ENCODE data around the gene CYB5R4. TPM values are rescaled to one million over a fixed set of nuclear protein-coding genes. Genes with fewer than 3 reads are reported as not detected.

The CYB5R4 gene, protein sequence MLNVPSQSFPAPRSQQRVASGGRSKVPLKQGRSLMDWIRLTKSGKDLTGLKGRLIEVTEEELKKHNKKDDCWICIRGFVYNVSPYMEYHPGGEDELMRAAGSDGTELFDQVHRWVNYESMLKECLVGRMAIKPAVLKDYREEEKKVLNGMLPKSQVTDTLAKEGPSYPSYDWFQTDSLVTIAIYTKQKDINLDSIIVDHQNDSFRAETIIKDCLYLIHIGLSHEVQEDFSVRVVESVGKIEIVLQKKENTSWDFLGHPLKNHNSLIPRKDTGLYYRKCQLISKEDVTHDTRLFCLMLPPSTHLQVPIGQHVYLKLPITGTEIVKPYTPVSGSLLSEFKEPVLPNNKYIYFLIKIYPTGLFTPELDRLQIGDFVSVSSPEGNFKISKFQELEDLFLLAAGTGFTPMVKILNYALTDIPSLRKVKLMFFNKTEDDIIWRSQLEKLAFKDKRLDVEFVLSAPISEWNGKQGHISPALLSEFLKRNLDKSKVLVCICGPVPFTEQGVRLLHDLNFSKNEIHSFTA
- 10 to 100 TPM in 2 of 4 donors, 1 to 10 TPM in 2; 8.3 to 11.6 (median 9.8) TPM for polyA plus RNA-seq (ENCODE audit: insufficient read length in 4 of 4)

DNA sequence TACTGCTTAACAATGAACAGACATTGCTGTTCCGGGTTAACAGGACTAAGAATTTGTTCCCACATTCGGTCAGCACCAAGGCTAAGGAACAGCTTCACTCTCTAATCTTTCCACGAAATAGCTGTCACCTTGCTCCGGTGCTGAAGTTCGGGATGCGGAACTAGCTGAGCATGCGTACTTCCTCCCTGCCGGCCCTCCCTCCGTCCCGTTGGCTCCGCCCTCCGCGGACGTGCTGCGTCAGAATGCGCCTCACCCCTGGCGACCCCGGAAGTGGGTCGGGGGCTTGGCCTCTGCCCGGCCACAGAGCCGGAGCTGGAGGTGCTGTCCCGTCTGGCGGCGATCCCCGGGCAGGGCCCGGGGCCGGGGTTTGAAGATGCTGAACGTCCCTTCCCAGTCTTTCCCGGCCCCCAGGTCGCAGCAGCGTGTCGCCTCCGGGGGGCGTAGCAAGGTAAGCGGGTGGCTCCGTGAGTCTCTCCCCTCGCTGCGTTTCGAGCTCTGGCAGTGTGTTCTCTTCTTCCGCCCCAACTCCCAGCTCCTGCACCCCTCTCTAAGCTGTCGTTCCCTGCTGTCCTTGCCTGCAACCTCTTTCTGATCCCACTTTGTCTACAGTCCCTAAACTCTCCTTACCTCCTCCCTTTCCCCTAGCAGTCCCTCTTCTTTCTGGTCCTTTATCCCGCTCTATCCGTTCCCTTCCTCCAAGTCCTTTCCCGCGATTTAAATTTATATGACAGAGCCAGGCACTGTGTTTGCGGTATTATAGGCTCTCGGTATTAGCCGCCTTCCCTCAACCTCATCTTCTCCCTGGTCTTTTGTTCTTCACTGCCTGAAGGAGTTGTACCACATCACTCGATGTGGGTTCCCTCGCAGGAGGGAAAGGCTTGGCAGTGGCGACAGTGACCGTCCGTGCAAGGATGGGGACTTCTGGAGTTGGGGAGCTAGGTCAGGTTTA is at the start of gene CYB5R4:
Gene CYB5R4 (plus strand): TSS at position 280 of the 949 bp plus-strand sequence. CDS start 94 bp downstream, at position 374.
- peak; percentile 87 to 97 (median 92) for DNase-seq (ENCODE audit: low read depth in 4 of 4, low spot score in 2 of 4)

GRCh38 chr6:83812595-83812994 is 46.9 kb upstream of the CYB5R4 start:
- DNase-seq (ENCODE audit: low read depth in 4 of 4, low spot score in 2 of 4), result no peak

DNA sequence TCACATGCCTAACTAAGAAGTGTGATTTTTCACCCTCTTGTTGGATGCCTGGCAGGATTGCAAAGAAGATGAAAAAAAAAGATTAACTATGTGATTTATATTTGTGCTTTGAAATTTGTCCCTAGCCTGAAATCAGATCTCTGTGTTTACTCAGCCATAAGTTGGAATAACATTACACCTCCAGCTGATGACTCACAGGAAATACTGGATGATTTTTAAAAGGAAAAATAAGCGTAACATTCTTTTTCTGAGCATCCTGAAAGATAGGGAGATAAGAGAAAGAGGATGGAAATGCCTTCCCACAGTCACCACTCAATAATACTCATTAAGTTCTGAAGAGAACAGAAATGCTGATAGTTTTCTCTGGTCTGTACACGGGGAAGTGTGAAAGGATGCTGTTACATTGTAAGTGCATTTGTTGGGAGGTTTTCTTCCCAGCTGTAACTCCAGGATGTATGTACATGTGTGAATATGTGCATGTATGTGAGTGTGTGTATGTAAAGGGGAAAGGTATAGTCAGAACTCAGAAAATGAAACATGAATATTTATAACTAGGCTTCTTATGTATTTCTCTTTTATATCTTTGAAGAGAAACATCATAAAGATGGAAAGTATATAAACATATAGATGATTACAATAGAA is 43.7 kb upstream of the CYB5R4 start:
- peak in 1 of 4 donors; percentile 8 for DNase-seq (ENCODE audit: low read depth in 4 of 4, low spot score in 2 of 4)

- DNase-seq (ENCODE audit: low read depth in 4 of 4, low spot score in 2 of 4), result no peak
Observed at GRCh38 chr6:83822629-83823169, 36.8 kb upstream of the CYB5R4 start.

DNA sequence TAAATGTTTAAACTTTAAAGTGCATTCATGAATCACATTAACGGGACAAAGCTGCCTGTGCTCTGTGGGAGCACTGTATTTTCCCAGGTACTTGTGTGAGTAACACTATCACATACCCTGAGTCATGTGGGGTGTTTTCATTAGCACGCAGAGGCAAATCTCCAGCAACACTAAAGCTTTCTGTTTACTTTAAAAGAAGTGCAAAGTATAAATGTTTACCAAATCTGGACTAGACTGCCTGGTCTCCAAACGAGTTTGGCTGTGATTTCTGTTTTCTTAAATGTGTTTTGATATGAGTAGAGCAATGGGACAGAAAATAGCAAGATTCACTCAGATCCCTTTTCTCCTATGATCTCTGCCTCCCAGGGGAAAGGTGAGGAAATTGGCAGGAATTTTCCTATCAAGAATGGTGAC is 35.1 kb upstream of the CYB5R4 start:
- DNase-seq (ENCODE audit: low read depth in 4 of 4, low spot score in 2 of 4), result no peak

GRCh38 chr6:83824831-83825230 is 34.7 kb upstream of the CYB5R4 start:
- no peak for DNase-seq (ENCODE audit: low read depth in 4 of 4, low spot score in 2 of 4)

DNA sequence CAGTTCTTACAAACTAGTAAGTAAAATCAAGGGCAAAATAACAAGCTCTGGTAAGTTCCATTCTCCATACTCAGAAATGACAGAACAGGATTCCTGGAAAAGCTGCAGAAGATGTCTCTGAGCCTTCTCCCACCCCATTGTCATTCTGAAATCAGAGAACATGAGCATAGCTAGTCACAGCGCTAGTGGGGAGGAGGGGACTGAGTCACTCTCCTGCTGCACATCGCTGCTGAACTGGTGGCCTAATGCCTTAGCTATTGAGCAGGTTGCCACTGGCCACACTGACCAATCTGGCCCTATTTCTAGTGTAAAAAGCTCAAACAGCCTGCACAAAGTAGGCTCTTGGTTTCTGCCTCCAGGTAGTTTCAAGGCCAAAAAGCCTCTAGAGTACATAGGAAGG is 32.4 kb upstream of the CYB5R4 start:
- DNase-seq (ENCODE audit: low read depth in 4 of 4, low spot score in 2 of 4), result no peak

DNA sequence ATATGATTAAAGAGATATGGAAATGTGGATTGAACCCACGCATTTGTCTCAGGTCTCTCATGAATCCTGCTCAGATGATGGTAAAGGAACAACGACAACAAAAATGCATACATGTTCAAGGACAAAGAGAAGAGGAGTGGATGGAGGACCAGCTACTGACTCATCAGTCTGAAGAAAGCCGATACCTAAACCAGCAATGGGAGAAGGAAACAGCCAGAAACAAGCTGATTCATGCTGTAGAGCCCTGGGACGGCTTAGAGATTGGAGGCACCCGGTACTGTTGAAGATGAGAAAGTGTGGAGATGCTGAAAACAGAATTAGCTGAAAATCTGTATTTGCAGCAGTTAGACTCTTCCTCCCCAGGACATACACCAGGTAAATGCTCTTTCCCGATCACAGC is 20.8 kb upstream of the CYB5R4 start:
- no peak for DNase-seq (ENCODE audit: low read depth in 4 of 4, low spot score in 2 of 4)

- DNase-seq (ENCODE audit: low read depth in 4 of 4, low spot score in 2 of 4), result no peak
Observed at GRCh38 chr6:83844170-83844569, 15.3 kb upstream of the CYB5R4 start.

DNA sequence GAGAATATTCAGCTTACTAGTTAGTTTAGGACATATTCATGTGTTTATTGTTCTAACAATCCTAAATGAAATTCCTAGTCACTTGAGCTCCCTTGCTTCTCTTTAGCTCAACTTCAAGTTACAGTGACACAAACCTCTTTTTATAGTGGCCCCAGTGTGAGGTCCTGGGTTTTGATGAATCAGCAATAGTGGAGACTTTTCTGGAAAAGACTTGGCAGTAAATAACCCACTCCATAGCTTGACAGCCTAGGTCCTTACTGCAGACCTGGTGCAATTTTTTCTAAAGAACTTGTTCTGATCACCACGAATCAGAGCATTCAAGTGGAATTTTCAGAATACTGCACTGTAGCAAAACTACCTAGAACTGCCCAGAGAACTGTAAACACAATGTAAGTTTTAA is 13.2 kb upstream of the CYB5R4 start:
- DNase-seq (ENCODE audit: low read depth in 4 of 4, low spot score in 2 of 4), result no peak

- no peak for DNase-seq (ENCODE audit: low read depth in 4 of 4, low spot score in 2 of 4)
Observed at GRCh38 chr6:83847179-83847578, 12.3 kb upstream of the CYB5R4 start.

GRCh38 chr6:83849127-83849526 is 10.4 kb upstream of the CYB5R4 start:
- DNase-seq (ENCODE audit: low read depth in 4 of 4, low spot score in 2 of 4), result no peak

DNA sequence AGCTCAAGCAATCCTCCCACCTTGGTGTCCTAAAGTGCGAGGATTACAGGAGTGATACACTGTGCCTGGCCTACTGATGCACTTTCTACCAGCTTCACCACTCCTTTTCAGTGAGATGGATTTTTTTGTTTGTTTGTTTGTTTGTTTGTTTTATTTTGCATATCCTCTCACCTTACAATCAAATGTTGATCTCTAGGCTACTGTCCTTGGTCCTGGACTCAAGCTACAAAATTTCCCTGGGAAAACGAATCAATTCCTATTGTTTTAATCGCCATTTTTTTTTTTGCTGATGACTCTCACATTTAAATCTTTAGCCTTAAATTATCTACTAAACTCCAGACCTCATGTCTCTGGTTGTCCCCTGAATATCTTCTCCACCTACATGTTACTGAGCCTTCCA is 9.9 kb upstream of the CYB5R4 start:
- no peak for DNase-seq (ENCODE audit: low read depth in 4 of 4, low spot score in 2 of 4)

DNA sequence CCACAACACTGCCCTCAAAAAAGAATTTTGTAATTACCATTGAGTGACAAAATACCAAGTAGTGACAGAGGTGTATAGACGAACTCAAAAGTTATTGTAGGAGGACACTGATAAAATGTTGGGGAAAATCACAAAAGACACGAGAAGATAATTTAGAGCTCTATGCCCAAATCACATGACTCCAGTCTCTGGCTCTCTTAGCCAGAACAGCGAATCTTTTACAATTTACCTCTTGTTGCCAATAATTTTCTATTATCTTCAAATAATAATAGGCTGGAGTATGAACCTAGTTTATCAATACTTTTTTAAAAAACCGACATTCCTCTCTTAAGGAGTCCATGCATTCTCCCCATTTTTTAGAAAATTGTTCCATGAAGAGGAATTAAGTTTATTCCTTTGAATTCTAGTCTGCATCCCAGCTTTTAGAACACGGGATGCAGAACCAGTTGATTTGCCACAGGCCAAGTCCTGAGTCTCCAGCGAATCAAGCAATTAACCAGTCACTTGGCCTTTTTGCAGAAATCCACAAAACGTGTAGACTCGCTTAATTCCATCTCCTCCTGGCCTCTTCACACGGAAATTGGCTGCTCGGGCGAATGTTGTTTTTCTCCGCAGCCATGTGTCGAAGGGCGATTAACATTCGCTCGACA is 6.8 kb upstream of the CYB5R4 start:
- DNase-seq (ENCODE audit: low read depth in 4 of 4, low spot score in 2 of 4), result no peak

DNA sequence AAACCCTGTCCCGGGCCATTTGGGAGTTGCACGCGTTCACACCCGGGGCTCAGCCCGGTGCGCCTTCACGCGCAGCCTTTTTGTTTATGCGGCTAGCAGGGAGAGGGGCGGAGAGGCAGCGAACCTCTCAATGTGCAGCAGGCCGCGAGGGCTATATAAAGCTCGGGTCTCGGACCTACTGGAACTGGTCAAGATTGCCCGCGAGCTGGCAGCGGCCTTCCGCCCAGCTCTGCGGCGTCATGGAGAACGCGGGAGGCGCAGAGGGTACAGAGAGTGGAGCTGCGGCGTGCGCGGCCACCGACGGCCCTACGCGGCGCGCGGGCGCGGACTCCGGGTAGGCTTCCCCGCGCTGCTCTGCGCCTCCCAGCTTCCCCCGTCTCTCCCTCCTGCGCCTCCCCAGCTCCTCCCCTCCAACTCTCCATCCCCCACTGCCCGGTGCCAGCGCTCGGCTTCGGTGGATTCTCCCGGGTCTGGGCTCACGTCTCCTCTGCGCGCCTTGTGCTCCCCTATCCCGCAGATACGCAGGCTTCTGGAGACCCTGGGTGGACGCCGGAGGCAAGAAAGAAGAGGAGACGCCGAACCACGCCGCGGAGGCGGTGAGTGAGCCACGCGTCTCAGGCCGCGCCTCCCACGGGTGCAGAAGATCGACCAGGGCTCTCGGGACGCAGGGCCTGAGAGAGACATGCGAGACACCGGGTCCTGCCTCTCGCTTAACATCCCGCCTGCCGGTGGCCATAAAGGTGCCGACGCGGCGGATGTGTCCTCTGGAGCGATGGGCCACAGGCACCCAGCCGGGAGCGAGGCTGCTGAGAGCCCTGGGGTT is 6.1 kb upstream of the CYB5R4 start, which contains the start of gene RIPPLY2:
Gene RIPPLY2 (plus strand): TSS at position 183 of the 823 bp plus-strand sequence. CDS start 57 bp downstream, at position 240.
- DNase-seq (ENCODE audit: low read depth in 4 of 4, low spot score in 2 of 4), result no peak

GRCh38 chr6:83854001-83854501 is 5.4 kb upstream of the CYB5R4 start:
- DNase-seq (ENCODE audit: low read depth in 4 of 4, low spot score in 2 of 4), result no peak

DNA sequence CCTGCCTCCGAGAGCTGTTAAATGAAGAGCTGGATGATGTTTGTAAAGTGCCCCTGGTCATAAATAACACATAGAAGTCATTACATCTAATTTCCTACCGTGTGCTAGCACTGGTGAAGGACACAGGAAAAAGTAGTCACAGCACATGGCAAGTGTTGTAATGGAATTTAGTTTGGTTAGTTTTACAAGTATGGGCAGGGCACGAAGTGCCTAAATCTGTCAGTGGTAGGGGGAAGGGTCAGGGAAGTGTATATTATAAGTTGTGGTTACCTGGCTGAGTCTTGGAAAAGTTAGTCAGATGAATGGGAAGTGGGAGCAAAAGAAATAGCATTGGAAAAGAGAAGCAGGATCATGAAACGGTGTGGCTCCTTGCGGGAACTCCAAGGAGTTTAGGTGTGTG is 4.7 kb upstream of the CYB5R4 start:
- no peak for DNase-seq (ENCODE audit: low read depth in 4 of 4, low spot score in 2 of 4)

GRCh38 chr6:83860359-83860755 is 868 bp downstream of the CYB5R4 start:
- no peak for DNase-seq (ENCODE audit: low read depth in 4 of 4, low spot score in 2 of 4)

Data from left renal cortex interstitium (tissue), 4 donors.